GM20431 (cell line): ENCODE data around the gene TPRN.

ENCODE experiments used
- in situ Hi-C: fragments of 300-500 bp; cut with MseI, MboI; formaldehyde crosslinking; loops from one replicate; pipeline ENCODE4 v1.15.0; 2020; ENCODE audit warnings: low sequenced_read_pairs; ENCODE audit not compliant: unreplicated experiment

TPRN gene

GRCh38 chr9:137237759-137238726 lies 37.5 kb upstream of the TPRN start:
- in situ Hi-C loops = loop anchor here (10.0 kb wide), 1 partner anchor 133 kb away; no protein-coding TSS in a partner anchor

GRCh38 chr9:137236936-137237421 lies 36.4 kb upstream of the TPRN start:
- in situ Hi-C loops = loop anchor here (10.0 kb wide), 1 partner anchor 132 kb away; no protein-coding TSS in a partner anchor

GRCh38 chr9:137236238-137236935 lies 35.8 kb upstream of the TPRN start:
- in situ Hi-C loops = loop anchor here (10.0 kb wide), 1 partner anchor 132 kb away; no protein-coding TSS in a partner anchor

GRCh38 chr9:137235424-137236237 lies 35.1 kb upstream of the TPRN start:
- in situ Hi-C loops = loop anchor here (10.0 kb wide), 1 partner anchor 131 kb away; no protein-coding TSS in a partner anchor

- in situ Hi-C loops = loop anchor here (10.0 kb wide), 1 partner anchor 130 kb away; no protein-coding TSS in a partner anchor
Observed at GRCh38 chr9:137234758-137235423, 34.4 kb upstream of the TPRN start.

- in situ Hi-C loops = loop anchor here (10.0 kb wide), 1 partner anchor 129 kb away; no protein-coding TSS in a partner anchor
Observed at GRCh38 chr9:137234055-137234697, 33.6 kb upstream of the TPRN start.

- in situ Hi-C loops = loop anchor here (10.0 kb wide), 1 partner anchor 129 kb away; no protein-coding TSS in a partner anchor
Observed at GRCh38 chr9:137233143-137233980, 32.8 kb upstream of the TPRN start.

GRCh38 chr9:137232510-137232909 lies 32.0 kb upstream of the TPRN start:
- in situ Hi-C loops = loop anchor here (10.0 kb wide), 1 partner anchor 128 kb away; no protein-coding TSS in a partner anchor

GRCh38 chr9:137232101-137232500 lies 31.6 kb upstream of the TPRN start:
- in situ Hi-C loops = loop anchor here (10.0 kb wide), 1 partner anchor 127 kb away; no protein-coding TSS in a partner anchor

GRCh38 chr9:137231372-137232039 lies 31.0 kb upstream of the TPRN start:
- in situ Hi-C loops = loop anchor here (10.0 kb wide), 1 partner anchor 127 kb away; no protein-coding TSS in a partner anchor

- in situ Hi-C loops = loop anchor here (10.0 kb wide), 1 partner anchor 126 kb away; no protein-coding TSS in a partner anchor
Observed at GRCh38 chr9:137230705-137231371, 30.3 kb upstream of the TPRN start, which contains the start of gene SLC34A3. Gene SLC34A3, plus strand, starts transcription at chr9:137230901. Its CDS starts 802 bp downstream, at chr9:137231703.

- in situ Hi-C loops = loop anchor here (10.0 kb wide), 2 partner anchors 105 to 125 kb away; no protein-coding TSS in a partner anchor
Observed at GRCh38 chr9:137229903-137230704, 29.6 kb upstream of the TPRN start.

GRCh38 chr9:137228968-137229896 lies 28.7 kb upstream of the TPRN start:
- in situ Hi-C loops = loop anchor here (10.0 kb wide), 1 partner anchor 104 kb away; no protein-coding TSS in a partner anchor

- in situ Hi-C loops = loop anchor here (10.0 kb wide), 1 partner anchor 104 kb away; no protein-coding TSS in a partner anchor
Observed at GRCh38 chr9:137228506-137228967, 28.0 kb upstream of the TPRN start.
